Measurements from ENCODE around the gene SLC39A11. TPM values are rescaled to one million over a fixed set of nuclear protein-coding genes. Genes with fewer than 3 reads are reported as not detected.
"Not testable (repeated sequence)": the region's sequence is repeated elsewhere in the genome, so short reads cannot be mapped to it uniquely, and the experiment has no call there.

SLC39A11 gene
- total RNA-seq, 1 experiment from 2014 or later = 15.8 TPM

DNA sequence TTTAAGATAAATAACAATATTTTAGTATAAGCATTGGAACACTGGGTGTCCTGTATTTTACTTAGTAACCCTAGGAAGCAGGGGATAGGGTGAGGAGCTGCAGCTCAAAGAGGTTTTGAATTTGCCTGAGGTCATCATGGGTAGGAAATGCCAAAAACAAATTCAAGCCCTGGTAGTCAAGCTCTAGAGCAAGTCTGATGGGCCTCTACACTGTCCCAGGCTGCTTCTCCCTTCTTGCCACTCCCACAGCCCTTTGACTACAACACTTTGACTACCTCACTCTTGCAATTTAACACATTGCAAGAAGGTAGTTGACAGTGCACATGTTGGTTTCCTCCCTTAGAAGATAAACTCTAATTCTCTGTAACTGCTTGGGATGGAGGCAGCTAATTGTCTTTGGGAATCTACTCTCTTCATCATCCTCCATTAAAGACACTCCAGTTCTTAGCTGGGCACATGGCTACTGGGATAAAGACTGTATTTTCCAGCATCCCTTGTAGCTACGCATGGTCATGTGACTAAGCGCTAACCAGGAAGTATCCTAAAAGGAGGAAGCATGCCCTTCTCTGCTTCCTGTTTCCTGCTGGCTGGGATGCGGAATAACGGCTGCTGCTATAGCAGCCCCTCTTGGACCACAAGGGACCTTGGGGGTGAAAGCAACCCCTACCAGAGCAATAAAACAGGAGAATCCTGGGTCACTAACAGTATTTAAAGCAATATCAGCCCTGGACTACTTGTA lies 41.6 kb upstream of the SLC39A11 start:
- Mint-ChIP-seq H3K36me3 (ENCODE audit: insufficient read depth, unreplicated experiment) (no peaks in the 10 kb centered on the region), H3K4me1 (ENCODE audit: insufficient read depth, unreplicated experiment) (no peaks in the 10 kb centered on the region), H3K4me3 (ENCODE audit: unreplicated experiment) (no peak overlapping the region), H3K9me3 (ENCODE audit: unreplicated experiment) (no peaks in the 10 kb centered on the region), H3K27ac (ENCODE audit: low read depth, unreplicated experiment) (no peak overlapping the region), H3K27me3 (ENCODE audit: insufficient read depth, unreplicated experiment) (peaks cover 15% of the 10 kb centered on the region)
- no TSS peak for BruUV-seq (replicated peaks)
- intact Hi-C loops (cut with micrococcal nuclease) = no loop called here
- POLR2A ChIA-PET = no interaction called here
- TF ChIP-seq CTCF (IDR thresholded peaks at IDR 0.05; ENCODE audit: unreplicated experiment) = no peak
- no peak for DNase-seq (ENCODE audit: unreplicated experiment)
- CTCF ChIA-PET = interaction anchor here (0.9 kb wide), 1 partner anchor 407 kb away, joined by 3 read pairs; no protein-coding TSS in a partner anchor

DNA sequence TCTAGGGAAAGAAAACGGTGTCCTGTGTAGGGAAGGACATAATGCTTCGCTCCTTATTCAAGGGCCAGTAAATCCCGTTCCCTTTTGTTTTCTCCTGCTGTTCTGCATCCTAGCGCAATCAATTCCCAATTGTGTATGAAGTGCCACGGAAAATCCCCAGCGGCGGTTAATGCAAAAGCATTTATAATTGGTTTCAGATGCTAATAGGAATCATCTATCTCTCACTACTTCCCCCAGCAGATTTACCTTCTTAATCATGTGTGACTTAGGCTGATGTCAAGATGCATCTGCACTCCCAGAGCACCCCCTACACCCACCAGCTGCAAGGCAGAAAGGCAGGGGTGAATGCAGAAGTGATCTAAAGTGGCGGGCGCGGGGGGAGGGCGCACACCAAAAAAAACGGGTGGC lies 39.6 kb upstream of the SLC39A11 start:
- no peak overlapping the region for H3K4me3 Mint-ChIP-seq (ENCODE audit: unreplicated experiment)
- CTCF ChIA-PET = no interaction called here
- POLR2A ChIA-PET = no interaction called here
- H3K27ac Mint-ChIP-seq (ENCODE audit: low read depth, unreplicated experiment) = no peak overlapping the region
- intact Hi-C loops (cut with micrococcal nuclease) = no loop called here
- no peaks in the 10 kb centered on the region for H3K4me1 Mint-ChIP-seq (ENCODE audit: insufficient read depth, unreplicated experiment)
- no peak for TF ChIP-seq CTCF (IDR thresholded peaks at IDR 0.05; ENCODE audit: unreplicated experiment)
- H3K9me3 Mint-ChIP-seq (ENCODE audit: unreplicated experiment) = no peaks in the 10 kb centered on the region
- DNase-seq (ENCODE audit: unreplicated experiment) = no peak
- no peaks in the 10 kb centered on the region for H3K36me3 Mint-ChIP-seq (ENCODE audit: insufficient read depth, unreplicated experiment)
- no peaks in the 10 kb centered on the region for H3K27me3 Mint-ChIP-seq (ENCODE audit: insufficient read depth, unreplicated experiment)
- BruUV-seq (replicated peaks) = no TSS peak

- BruUV-seq (replicated peaks); DNase-seq (ENCODE audit: unreplicated experiment); CTCF ChIA-PET; intact Hi-C loops (cut with micrococcal nuclease); H3K4me3 Mint-ChIP-seq (ENCODE audit: unreplicated experiment); H3K27me3 Mint-ChIP-seq (ENCODE audit: insufficient read depth, unreplicated experiment); POLR2A ChIA-PET; H3K36me3 Mint-ChIP-seq (ENCODE audit: insufficient read depth, unreplicated experiment); H3K9me3 Mint-ChIP-seq (ENCODE audit: unreplicated experiment); H3K27ac Mint-ChIP-seq (ENCODE audit: low read depth, unreplicated experiment); H3K4me1 Mint-ChIP-seq (ENCODE audit: insufficient read depth, unreplicated experiment): not testable (repeated sequence)
Observed at GRCh38 chr17:73131439-73131838, 39.0 kb upstream of the SLC39A11 start.

DNA sequence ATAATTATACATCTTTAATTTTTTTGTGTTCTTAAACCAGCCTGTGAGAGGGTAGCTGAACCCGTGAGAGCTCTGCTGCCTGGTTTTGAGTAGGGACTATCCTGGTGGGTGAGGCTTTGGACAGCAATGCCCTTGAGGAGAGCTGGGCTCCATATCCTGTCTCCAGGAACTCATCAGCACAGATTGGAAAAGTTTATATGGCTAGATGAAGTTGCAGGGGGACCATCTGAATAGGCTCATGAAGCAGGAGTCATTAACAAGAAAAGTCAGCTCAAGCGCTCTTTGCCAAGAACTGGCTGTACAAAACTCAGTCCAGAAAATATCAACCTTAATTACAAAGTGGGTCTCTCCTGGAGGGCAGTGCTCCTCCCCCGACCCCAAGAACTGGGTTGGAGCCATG lies 38.5 kb upstream of the SLC39A11 start:
- CTCF ChIA-PET = interaction anchor here (0.6 to 1.2 kb wide), 2 partner anchors 9 to 1670 kb away, joined by 3 to 4 read pairs; no protein-coding TSS in a partner anchor
- Mint-ChIP-seq H3K36me3 (ENCODE audit: insufficient read depth, unreplicated experiment) (no peaks in the 10 kb centered on the region), H3K4me3 (ENCODE audit: unreplicated experiment) (no peak overlapping the region), H3K9me3 (ENCODE audit: unreplicated experiment) (no peaks in the 10 kb centered on the region), H3K27me3 (ENCODE audit: insufficient read depth, unreplicated experiment) (no peaks in the 10 kb centered on the region), H3K4me1 (ENCODE audit: insufficient read depth, unreplicated experiment) (no peaks in the 10 kb centered on the region), H3K27ac (ENCODE audit: low read depth, unreplicated experiment) (no peak overlapping the region)
- no TSS peak for BruUV-seq (replicated peaks)
- intact Hi-C loops (cut with micrococcal nuclease) = no loop called here
- POLR2A ChIA-PET = no interaction called here
- TF ChIP-seq CTCF (IDR thresholded peaks at IDR 0.05; ENCODE audit: unreplicated experiment) = no peak
- no peak for DNase-seq (ENCODE audit: unreplicated experiment)
